NB4 (cell line): ENCODE data around the gene NHS.

Experiments used
- MYC ChIP-seq: IDR thresholded peaks from 2 replicates; pipeline ENCODE4 v1.6.1; 2011; ENCODE audit warnings: low read depth, low read length
- POLR2A ChIP-seq: IDR thresholded peaks from 2 replicates; pipeline ENCODE4 v1.6.1; 2011; ENCODE audit warnings: mild to moderate bottlenecking; ENCODE audit not compliant: insufficient read length; ENCODE audit errors: extremely low read depth
- TF ChIP-seq, protein P1 (sequence below): IDR thresholded peaks from one replicate; pipeline ENCODE4 v1.5.1; 2012; ENCODE audit warnings: low read depth, low read length
- TF ChIP-seq, protein P2 (sequence below): IDR thresholded peaks from 2 replicates; pipeline ENCODE4 v1.6.1; 2011; ENCODE audit warnings: low read depth, low read length

- TF ChIP-seq, protein P1, sequence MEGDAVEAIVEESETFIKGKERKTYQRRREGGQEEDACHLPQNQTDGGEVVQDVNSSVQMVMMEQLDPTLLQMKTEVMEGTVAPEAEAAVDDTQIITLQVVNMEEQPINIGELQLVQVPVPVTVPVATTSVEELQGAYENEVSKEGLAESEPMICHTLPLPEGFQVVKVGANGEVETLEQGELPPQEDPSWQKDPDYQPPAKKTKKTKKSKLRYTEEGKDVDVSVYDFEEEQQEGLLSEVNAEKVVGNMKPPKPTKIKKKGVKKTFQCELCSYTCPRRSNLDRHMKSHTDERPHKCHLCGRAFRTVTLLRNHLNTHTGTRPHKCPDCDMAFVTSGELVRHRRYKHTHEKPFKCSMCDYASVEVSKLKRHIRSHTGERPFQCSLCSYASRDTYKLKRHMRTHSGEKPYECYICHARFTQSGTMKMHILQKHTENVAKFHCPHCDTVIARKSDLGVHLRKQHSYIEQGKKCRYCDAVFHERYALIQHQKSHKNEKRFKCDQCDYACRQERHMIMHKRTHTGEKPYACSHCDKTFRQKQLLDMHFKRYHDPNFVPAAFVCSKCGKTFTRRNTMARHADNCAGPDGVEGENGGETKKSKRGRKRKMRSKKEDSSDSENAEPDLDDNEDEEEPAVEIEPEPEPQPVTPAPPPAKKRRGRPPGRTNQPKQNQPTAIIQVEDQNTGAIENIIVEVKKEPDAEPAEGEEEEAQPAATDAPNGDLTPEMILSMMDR: no peak
- TF ChIP-seq POLR2A: no peak
- TF ChIP-seq, protein P2, sequence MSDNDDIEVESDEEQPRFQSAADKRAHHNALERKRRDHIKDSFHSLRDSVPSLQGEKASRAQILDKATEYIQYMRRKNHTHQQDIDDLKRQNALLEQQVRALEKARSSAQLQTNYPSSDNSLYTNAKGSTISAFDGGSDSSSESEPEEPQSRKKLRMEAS: no peak
- no peak for TF ChIP-seq MYC
Measured at GRCh38 chrX:17623750-17624149, 248.8 kb downstream of the NHS start.
